IMR-90 (cell line): Measurements from ENCODE around the gene SHB. TPM values are rescaled to one million over a fixed set of nuclear protein-coding genes. Genes with fewer than 3 reads are reported as not detected.
A peak's percentile ranks its signal among the peaks of the same experiment; 100 is the strongest.

Experiments
- ATAC-seq: fragments of 200-7000 bp; cut with Tn5 transposase; 2 replicates; pipeline ENCODE4 v1.9.1; 2020; ENCODE audit warnings: low read depth, mild to moderate bottlenecking, moderate library complexity
- BruUV-seq: library from RNA; stranded (reverse); fragments of 400-500 nt; replicated peaks from 2 replicates; lab custom pipeline; 2021; lab: Mats Ljungman, UMichigan
- CTCF ChIA-PET: fragments of 300-600 bp; formaldehyde crosslinking; extraction: SDS; loops from one replicate; lab custom pipeline; 2021; ENCODE audit warnings: antibody characterized with exemption; lab: Yijun Ruan, JAX
- POLR2A ChIA-PET: fragments of 300-600 bp; sonication (Branson Sonifier 250); formaldehyde crosslinking; loops from one replicate; lab custom pipeline; 2022; ENCODE audit warnings: antibody characterized with exemption; ENCODE audit not compliant: unreplicated experiment; lab: Charles Lee
- DNase-seq: peaks from one replicate; pipeline ENCODE4 v3.0.0; 2013
- H2AFZ ChIP-seq: replicated peaks from 2 replicates; pipeline ENCODE3; 2013; ENCODE audit warnings: low read length, mild to moderate bottlenecking; ENCODE audit not compliant: poor library complexity
- H2AK5ac ChIP-seq: 2 replicates; pipeline ENCODE4 v1.6.1; 2013; ENCODE audit warnings: low read depth, low read length, inconsistent platforms
- H2AK9ac ChIP-seq: replicated peaks from 2 replicates; pipeline ENCODE3; 2013; ENCODE audit warnings: mild to moderate bottlenecking, low read depth, low read length, moderate library complexity; ENCODE audit not compliant: poor library complexity
- H2BK120ac ChIP-seq: 2 replicates; pipeline ENCODE4 v1.6.1; 2013; ENCODE audit warnings: low read depth, low read length, inconsistent platforms
- H2BK15ac ChIP-seq: 3 replicates; pipeline ENCODE4 v1.6.1; 2013; ENCODE audit warnings: low read depth, low read length, inconsistent platforms
- H2BK20ac ChIP-seq: 2 replicates; pipeline ENCODE4 v1.6.1; 2013; ENCODE audit warnings: low read depth, mild to moderate bottlenecking, inconsistent platforms, low read length, moderate library complexity
- H2BK5ac ChIP-seq: 2 replicates; pipeline ENCODE4 v1.6.1; 2013; ENCODE audit warnings: mild to moderate bottlenecking, low read depth, low read length, inconsistent platforms; ENCODE audit not compliant: poor library complexity, severe bottlenecking
- H3K14ac ChIP-seq: replicated peaks from 2 replicates; pipeline ENCODE4 v1.6.1; 2013; ENCODE audit warnings: low read depth, low read length, inconsistent platforms
- H3K18ac ChIP-seq: 2 replicates; pipeline ENCODE4 v1.6.1; 2013; ENCODE audit warnings: low read depth, low read length, control low read depth
- H3K23ac ChIP-seq: 2 replicates; pipeline ENCODE4 v1.6.1; 2013; ENCODE audit warnings: low read depth, low read length, inconsistent platforms
- H3K27ac ChIP-seq: 2 replicates; pipeline ENCODE4 v1.5.1; 2013; ENCODE audit warnings: mild to moderate bottlenecking, control low read depth, low read length; ENCODE audit not compliant: insufficient read depth
- H3K27me3 ChIP-seq: 2 replicates; pipeline ENCODE4 v1.6.1; 2013; ENCODE audit warnings: low read length; ENCODE audit not compliant: control insufficient read depth, insufficient read depth
- H3K36me3 ChIP-seq: 2 replicates; pipeline ENCODE4 v1.6.1; 2013; ENCODE audit warnings: low read length, mixed read lengths; ENCODE audit not compliant: control insufficient read depth, insufficient read depth
- H3K4ac ChIP-seq: 2 replicates; pipeline ENCODE4 v1.6.1; 2013; ENCODE audit warnings: low read depth, low read length, inconsistent platforms
- H3K4me1 ChIP-seq: 2 replicates; pipeline ENCODE4 v1.6.1; 2013; ENCODE audit warnings: low read length, mixed read lengths; ENCODE audit not compliant: control insufficient read depth, insufficient read depth
- H3K4me2 ChIP-seq: 2 replicates; pipeline ENCODE4 v1.6.1; 2013; ENCODE audit warnings: low read depth, mild to moderate bottlenecking, control low read depth, low read length, moderate library complexity
- H3K4me3 ChIP-seq: 2 replicates; pipeline ENCODE4 v1.5.1; 2013; ENCODE audit warnings: low read depth, mild to moderate bottlenecking, control low read depth, low read length, moderate library complexity; ENCODE audit not compliant: insufficient read depth
- H3K56ac ChIP-seq: 2 replicates; pipeline ENCODE4 v1.6.1; 2013; ENCODE audit warnings: low read length, inconsistent platforms; ENCODE audit not compliant: insufficient read depth; ENCODE audit errors: extremely low read depth
- H3K79me1 ChIP-seq, 2 experiments: 2 replicates each; pipeline ENCODE4 v1.6.1; 2013; ENCODE audit warnings: low read length in 2 of 2, inconsistent platforms in 1 of 2, low read depth in 1 of 2
- H3K9ac ChIP-seq: 2 replicates; pipeline ENCODE4 v1.6.1; 2013; ENCODE audit warnings: low read depth, low read length, control low read depth
- H3K9me1 ChIP-seq: 2 replicates; pipeline ENCODE4 v1.6.1; 2013; ENCODE audit warnings: low read length, inconsistent platforms; ENCODE audit not compliant: insufficient read depth
- H3K9me3 ChIP-seq: 2 replicates; pipeline ENCODE4 v1.6.1; 2013; ENCODE audit warnings: low read length; ENCODE audit not compliant: control insufficient read depth, insufficient read depth
- H4K20me1 ChIP-seq: 2 replicates; pipeline ENCODE4 v1.6.1; 2013; ENCODE audit warnings: low read length, inconsistent platforms; ENCODE audit not compliant: insufficient read depth
- H4K5ac ChIP-seq: 2 replicates; pipeline ENCODE4 v1.6.1; 2013; ENCODE audit warnings: mild to moderate bottlenecking, low read depth, low read length, control low read depth
- H4K8ac ChIP-seq, 2 experiments: 2 replicates each; pipeline ENCODE4 v1.6.1; 2013; ENCODE audit warnings: low read depth in 2 of 2, low read length in 2 of 2, control low read depth in 1 of 2, inconsistent platforms in 1 of 2
- H4K91ac ChIP-seq: 2 replicates; pipeline ENCODE4 v1.6.1; 2013; ENCODE audit warnings: low read depth, low read length, inconsistent platforms; ENCODE audit not compliant: insufficient read depth
- BHLHE40 ChIP-seq: fragments of 150-350 bp; IDR thresholded peaks from 2 replicates; pipeline ENCODE4 v1.6.1; 2016; ENCODE audit warnings: mild to moderate bottlenecking, low read depth, low read length
- CEBPB ChIP-seq: IDR thresholded peaks from 2 replicates; pipeline ENCODE4 v1.6.1; 2012; ENCODE audit warnings: low read depth, low read length, improper control_type of control experiment
- CHD1 ChIP-seq: IDR thresholded peaks from 2 replicates; pipeline ENCODE4 v1.6.1; 2012; ENCODE audit warnings: low read depth, low read length, improper control_type of control experiment
- CTCF ChIP-seq: conservative IDR thresholded peaks from 2 replicates; pipeline ENCODE4 v1.5.1; 2012; ENCODE audit warnings: mild to moderate bottlenecking, low read depth, low read length, improper control_type of control experiment
- ELK1 ChIP-seq: fragments of 150-350 bp; IDR thresholded peaks from 2 replicates; pipeline ENCODE4 v1.6.1; 2016; ENCODE audit warnings: low read depth, mild to moderate bottlenecking, low read length, moderate library complexity, borderline replicate concordance
- FOS ChIP-seq: fragments of 150-350 bp; IDR thresholded peaks from 2 replicates; pipeline ENCODE4 v1.6.1; 2016; ENCODE audit warnings: low read depth, low read length
- MAFK ChIP-seq: IDR thresholded peaks from 2 replicates; pipeline ENCODE4 v1.6.1; 2012; ENCODE audit warnings: low read depth, low read length, improper control_type of control experiment
- MAZ ChIP-seq: IDR thresholded peaks from 2 replicates; pipeline ENCODE4 v1.6.1; 2012; ENCODE audit warnings: low read depth, mild to moderate bottlenecking, low read length, improper control_type of control experiment, moderate library complexity, borderline replicate concordance
- MXI1 ChIP-seq: IDR thresholded peaks from 2 replicates; pipeline ENCODE4 v1.6.1; 2012; ENCODE audit warnings: low read depth, mild to moderate bottlenecking, low read length, moderate library complexity, borderline replicate concordance
- NFE2L2 ChIP-seq: fragments of 150-350 bp; IDR thresholded peaks from 2 replicates; pipeline ENCODE4 v1.6.1; 2016; ENCODE audit warnings: low read depth, mild to moderate bottlenecking, low read length
- POLR2A ChIP-seq: IDR thresholded peaks from 2 replicates; pipeline ENCODE4 v1.6.1; 2012; ENCODE audit warnings: mild to moderate bottlenecking, low read depth, low read length
- RAD21 ChIP-seq: IDR thresholded peaks from 2 replicates; pipeline ENCODE4 v1.6.1; 2012; ENCODE audit warnings: low read length, improper control_type of control experiment
- RCOR1 ChIP-seq: IDR thresholded peaks from 2 replicates; pipeline ENCODE4 v1.6.1; 2012; ENCODE audit warnings: mild to moderate bottlenecking, low read length, improper control_type of control experiment; ENCODE audit not compliant: insufficient replicate concordance
- RFX5 ChIP-seq: IDR thresholded peaks from 2 replicates; pipeline ENCODE4 v1.8.0; 2012; ENCODE audit warnings: low read depth, mild to moderate bottlenecking, low read length, moderate library complexity
- SMC3 ChIP-seq: fragments of 150-350 bp; IDR thresholded peaks from 2 replicates; pipeline ENCODE4 v1.6.1; 2016; ENCODE audit warnings: low read depth, mild to moderate bottlenecking, antibody characterized with exemption, low read length, moderate library complexity
- USF2 ChIP-seq: fragments of 150-350 bp; IDR thresholded peaks from 2 replicates; pipeline ENCODE4 v1.6.1; 2017; ENCODE audit warnings: mild to moderate bottlenecking, antibody characterized with exemption, low read length, low read depth
- WGBS, 2 experiments: methylation state at CpG; one replicate each; pipeline versions ENCODE4 v1.1.5 to v1.1.7; 2013; ENCODE audit warnings: missing lambda C conversion rate in 2 of 2; ENCODE audit not compliant: insufficient read length in 1 of 2; ENCODE audit errors: extremely low coverage in 2 of 2; 5-methylcytosine and 5-hydroxymethylcytosine counted together
- dilution Hi-C: fragments of 300-500 bp; cut with HindIII; formaldehyde crosslinking; loops from one replicate; pipeline ENCODE4 v1.14.3; 2018; ENCODE audit warnings: low sequenced_read_pairs; ENCODE audit not compliant: unreplicated experiment
- in situ Hi-C: fragments of 300-500 bp; cut with MboI; formaldehyde crosslinking; loops from 3 replicates; pipeline ENCODE4 v1.14.3; 2019; ENCODE audit warnings: low sequenced_read_pairs, inconsistent platforms, mixed read lengths
- intact Hi-C: fragments of 100-400 bp; cut with micrococcal nuclease; formaldehyde crosslinking; loops from 2 replicates; pipeline ENCODE4 v1.10.0; 2022
- polyA plus RNA-seq, 3 experiments: library from polyadenylated mRNA; depleted of rRNA; stranded (reverse); fragments of >200 nt; gene quantifications; 2 replicates each; pipeline ENCODE4 v1.2.3, GENCODE V29; 2012; ENCODE audit warnings: low replicate concordance in 1 of 3
- total RNA-seq: library from RNA; depleted of rRNA; stranded (reverse); fragments of >200 nt; gene quantifications from 2 replicates; pipeline ENCODE4 v1.2.3, GENCODE V29; 2012

The SHB gene
- total and polyA plus RNA-seq, 2 of the 4 experiments (the other 2 are of a cell fraction) = 6.1 to 20.4 TPM

- ChIA-PET CTCF (no interaction called here), POLR2A (no interaction called here)
- ATAC-seq = no peak
- H3K9me3 ChIP-seq = no peaks in the 10 kb centered on the region
- H3K4ac ChIP-seq = peak overlapping the region; percentile 27; the same call in 1 of the 2 replicates
- H3K56ac ChIP-seq = no peak overlapping the region
- H3K27me3 ChIP-seq = no peaks in the 10 kb centered on the region
- intact Hi-C loops (no loop called here), in situ Hi-C loops (no loop called here), dilution Hi-C loops (no loop called here)
- no peak overlapping the region for H3K4me3 ChIP-seq
- no peak for TF ChIP-seq MXI1
- TF ChIP-seq SMC3 = no peak
- TF ChIP-seq ELK1 = no peak
- no peak for TF ChIP-seq USF2
- TF ChIP-seq RAD21 = no peak
- TF ChIP-seq MAFK = no peak
- TF ChIP-seq RCOR1 = no peak
- no peak for TF ChIP-seq CHD1
- no peak for TF ChIP-seq CEBPB
- no peak for TF ChIP-seq NFE2L2
- TF ChIP-seq RFX5 = no peak
- TF ChIP-seq BHLHE40 = no peak
- TF ChIP-seq FOS = no peak
- no peak for TF ChIP-seq CTCF
- TF ChIP-seq POLR2A = no peak
- TF ChIP-seq MAZ = no peak
- no peak overlapping the region for H4K8ac ChIP-seq
- H2AK9ac ChIP-seq = no peak overlapping the region
- 100% methylated on average over 5 of the region's 7 CpGs; no CpG with 5 or more reads in 1 of the 2 experiments for WGBS, 2 experiments
- no peak overlapping the region for H2BK5ac ChIP-seq
- no peak overlapping the region; the same call in 1 of the 2 replicates for H4K91ac ChIP-seq
- no peak overlapping the region for H2BK15ac ChIP-seq
- H3K18ac ChIP-seq = no peak overlapping the region
- no peak overlapping the region for H3K27ac ChIP-seq
- H3K14ac ChIP-seq = no peak overlapping the region
- H2BK20ac ChIP-seq = no peak overlapping the region
- H2BK120ac ChIP-seq = no peak overlapping the region
- no peak overlapping the region for H2AFZ ChIP-seq
- H4K20me1 ChIP-seq = peaks cover 50% of the 10 kb centered on the region
- no peak overlapping the region for H4K5ac ChIP-seq
- no TSS peak for BruUV-seq
- no peak for DNase-seq
- H3K79me1 ChIP-seq = peaks cover 63 to 99% of the 10 kb centered on the region in 2 experiments
- peaks cover 22% of the 10 kb centered on the region for H3K36me3 ChIP-seq
- H3K9ac ChIP-seq = no peak overlapping the region
- no peak overlapping the region for H3K4me2 ChIP-seq
- peaks cover 51% of the 10 kb centered on the region for H3K4me1 ChIP-seq
- peak overlapping the region; percentile 3; the same call in 1 of the 2 replicates for H2AK5ac ChIP-seq
- peak overlapping the region; percentile 20; the same call in 1 of the 2 replicates for H3K23ac ChIP-seq
- H3K9me1 ChIP-seq = peaks cover 60% of the 10 kb centered on the region
Observed at GRCh38 chr9:38001430-38001829, 67.6 kb downstream of the SHB start.
